PC-9 (cell line): ENCODE measurements around the gene CDC42BPG. TPM values are rescaled to one million over a fixed set of nuclear protein-coding genes. Genes with fewer than 3 reads are reported as not detected.
A peak's percentile ranks its signal among the peaks of the same experiment; 100 is the strongest.

Experiments
- BruUV-seq: library from RNA; stranded (reverse); fragments of 400-500 nt; replicated peaks from 2 replicates; lab custom pipeline; 2021; lab: Mats Ljungman, UMichigan
- CTCF ChIA-PET: fragments of 300-600 bp; sonication (Branson Sonifier 250); formaldehyde crosslinking; loops from one replicate; lab custom pipeline; 2022; ENCODE audit warnings: antibody characterized with exemption; lab: Charles Lee
- POLR2A ChIA-PET: fragments of 300-600 bp; sonication (Branson Sonifier 250); formaldehyde crosslinking; loops from one replicate; lab custom pipeline; 2022; ENCODE audit warnings: antibody characterized with exemption; ENCODE audit not compliant: unreplicated experiment; lab: Charles Lee
- DNase-seq, 2 experiments: peaks; one replicate each; pipeline versions ENCODE4 v3.0.0 to v3.0.0-alpha.2; 2015 to 2022; ENCODE audit warnings: mixed read lengths in 1 of 2
- H2AFZ ChIP-seq: fragments of 200-600 bp; sonication (generic); 2 replicates; pipeline ENCODE4 v1.8.1; 2017; ENCODE audit warnings: antibody characterized with exemption
- H3F3A ChIP-seq: fragments of 200-600 bp; sonication (generic); 2 replicates; pipeline ENCODE4 v1.8.1; 2017; ENCODE audit warnings: antibody characterized with exemption, mild to moderate bottlenecking, low read depth; ENCODE audit not compliant: insufficient read depth
- H3K27ac ChIP-seq: fragments of 200-600 bp; sonication (generic); 2 replicates; pipeline ENCODE4 v1.6.1; 2016; ENCODE audit warnings: mixed run types
- H3K27me3 ChIP-seq: fragments of 200-600 bp; sonication (generic); 2 replicates; pipeline ENCODE4 v1.6.1; 2016; ENCODE audit warnings: low read depth, mixed run types; ENCODE audit not compliant: insufficient read depth
- H3K36me3 ChIP-seq: fragments of 200-600 bp; sonication (generic); 2 replicates; pipeline ENCODE4 v1.6.1; 2016; ENCODE audit warnings: low read depth, mixed run types
- H3K4me1 ChIP-seq: fragments of 200-600 bp; sonication (generic); replicated peaks from 2 replicates; pipeline ENCODE4 v1.6.1; 2016; ENCODE audit warnings: mixed run types; ENCODE audit not compliant: insufficient read depth
- H3K4me2 ChIP-seq: fragments of 200-600 bp; sonication (generic); 2 replicates; pipeline ENCODE4 v1.6.1; 2017; ENCODE audit warnings: mixed run types
- H3K4me3 ChIP-seq: fragments of 200-600 bp; sonication (generic); 2 replicates; pipeline ENCODE4 v1.6.1; 2016; ENCODE audit warnings: mixed run types
- H3K79me2 ChIP-seq: fragments of 200-600 bp; sonication (generic); 2 replicates; pipeline ENCODE4 v1.6.1; 2017; ENCODE audit warnings: low read depth, mixed run types
- H3K9me2 ChIP-seq: fragments of 200-600 bp; sonication (generic); 2 replicates; pipeline ENCODE4 v1.8.1; 2017; ENCODE audit warnings: mild to moderate bottlenecking; ENCODE audit not compliant: insufficient read depth
- H3K9me3 ChIP-seq: fragments of 200-600 bp; sonication (generic); 2 replicates; pipeline ENCODE4 v1.8.1; 2016; ENCODE audit warnings: low read depth; ENCODE audit not compliant: insufficient read depth
- H4K20me1 ChIP-seq: fragments of 200-600 bp; sonication (generic); 2 replicates; pipeline ENCODE4 v1.8.1; 2017; ENCODE audit not compliant: insufficient read depth
- CTCF ChIP-seq: fragments of 200-600 bp; sonication (generic); conservative IDR thresholded peaks from 2 replicates; pipeline ENCODE4 v1.6.1; 2017; ENCODE audit warnings: mixed run types, antibody characterized with exemption, mild to moderate bottlenecking, moderate library complexity
- EZH2 ChIP-seq: fragments of 200-600 bp; sonication (generic); IDR thresholded peaks from 2 replicates; pipeline ENCODE4 v1.8.0; 2017; ENCODE audit warnings: antibody characterized with exemption, low read depth
- intact Hi-C: fragments of 100-400 bp; cut with micrococcal nuclease; formaldehyde crosslinking; loops from one replicate; pipeline ENCODE4 v1.10.0; 2022; ENCODE audit not compliant: unreplicated experiment
- total RNA-seq: library from RNA; stranded (reverse); gene quantifications from 2 replicates; pipeline ENCODE4 v1.2.3, GENCODE V29; 2021

Gene CDC42BPG
- total RNA-seq, 1 experiment from 2014 or later: 31.3 TPM

- Histone ChIP-seq H3K27ac (0 out of 2 replicates have a peak overlapping the region, but pooled peaks have one; percentile 7), H3K4me1 (peaks cover 61% of the 10 kb centered on the region), H3K27me3 (no peaks in the 10 kb centered on the region), H3K4me3 (no peak overlapping the region), H3F3A (peaks cover 29% of the 10 kb centered on the region; the same call in 1 of the 2 replicates), H3K9me3 (no peaks in the 10 kb centered on the region), H3K36me3 (peaks cover 34% of the 10 kb centered on the region), H4K20me1 (peaks cover 73% of the 10 kb centered on the region), H3K4me2 (peak overlapping the region; percentile 29; the same call in 1 of the 2 replicates), H2AFZ (no peak overlapping the region), H3K9me2 (no peaks in the 10 kb centered on the region), H3K79me2 (peaks cover 99% of the 10 kb centered on the region)
- ChIA-PET POLR2A (interaction anchor here (0.6 to 0.7 kb wide), 2 partner anchors 15 to 142 kb away, joined by 3 to 9 read pairs; no protein-coding TSS in a partner anchor), CTCF (interaction anchor here (1.1 kb wide), 1 partner anchor 22 kb away, joined by 4 read pairs; no protein-coding TSS in a partner anchor)
- intact Hi-C loops: no loop called here
- no TSS peak for BruUV-seq
- peak; percentile 49 to 69 for DNase-seq
- no peak for TF ChIP-seq EZH2
- TF ChIP-seq CTCF: no peak
Measured at GRCh38 chr11:64870176-64870892, 25.9 kb upstream of the CDC42BPG start.

GRCh38 chr11:64869571-64870175 lies 25.2 kb upstream of the CDC42BPG start:
- Histone ChIP-seq H3K9me2 (no peaks in the 10 kb centered on the region), H3K9me3 (no peaks in the 10 kb centered on the region), H3K79me2 (peaks cover 99% of the 10 kb centered on the region), H3K27me3 (no peaks in the 10 kb centered on the region), H3K27ac (0 out of 2 replicates have a peak overlapping the region, but pooled peaks have one; percentile 1), H3K4me2 (peak overlapping the region; percentile 29; the same call in 1 of the 2 replicates), H3F3A (peaks cover 30% of the 10 kb centered on the region; the same call in 1 of the 2 replicates), H2AFZ (no peak overlapping the region), H3K36me3 (peaks cover 34% of the 10 kb centered on the region), H3K4me1 (peaks cover 60% of the 10 kb centered on the region), H4K20me1 (peaks cover 67% of the 10 kb centered on the region), H3K4me3 (no peak overlapping the region)
- CTCF ChIA-PET: interaction anchor here (1.1 to 2.3 kb wide), 3 partner anchors 18 to 22 kb away, joined by 3 to 11 read pairs (median 4); no protein-coding TSS in a partner anchor
- POLR2A ChIA-PET: interaction anchor here (0.6 to 2.0 kb wide), 8 partner anchors 7 to 1330 kb away, joined by 3 to 21 read pairs (median 9); partner anchors contain the start of gene SF1
- no peak for DNase-seq
- TF ChIP-seq EZH2 (no peak), CTCF (no peak)
- intact Hi-C loops: loop anchor here (1.0 kb wide), 1 partner anchor 8 kb away; no protein-coding TSS in a partner anchor
- BruUV-seq: no TSS peak
